ENCODE data around the gene KRTAP5-6.

Gene KRTAP5-6

DNA sequence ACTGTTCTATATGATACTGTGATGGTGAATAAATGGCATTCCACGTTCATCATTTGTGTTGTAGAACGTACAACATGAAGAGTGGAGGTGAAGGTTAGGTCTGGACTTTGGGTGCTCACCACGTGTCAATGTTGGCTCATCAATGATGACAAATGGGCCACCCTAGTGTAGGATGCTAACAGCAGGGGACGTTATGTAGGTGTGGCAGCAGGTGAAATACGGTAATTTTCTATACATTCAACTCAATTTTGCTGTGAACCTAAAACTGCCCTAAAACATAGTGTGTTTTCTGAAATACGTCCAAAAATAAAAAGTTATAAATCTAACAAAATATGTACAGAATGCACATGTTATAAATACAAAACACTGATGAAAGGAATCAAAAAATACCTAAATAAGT is 6.2 kb downstream of the KRTAP5-6 start:
- DNase-seq, result no peak

DNA sequence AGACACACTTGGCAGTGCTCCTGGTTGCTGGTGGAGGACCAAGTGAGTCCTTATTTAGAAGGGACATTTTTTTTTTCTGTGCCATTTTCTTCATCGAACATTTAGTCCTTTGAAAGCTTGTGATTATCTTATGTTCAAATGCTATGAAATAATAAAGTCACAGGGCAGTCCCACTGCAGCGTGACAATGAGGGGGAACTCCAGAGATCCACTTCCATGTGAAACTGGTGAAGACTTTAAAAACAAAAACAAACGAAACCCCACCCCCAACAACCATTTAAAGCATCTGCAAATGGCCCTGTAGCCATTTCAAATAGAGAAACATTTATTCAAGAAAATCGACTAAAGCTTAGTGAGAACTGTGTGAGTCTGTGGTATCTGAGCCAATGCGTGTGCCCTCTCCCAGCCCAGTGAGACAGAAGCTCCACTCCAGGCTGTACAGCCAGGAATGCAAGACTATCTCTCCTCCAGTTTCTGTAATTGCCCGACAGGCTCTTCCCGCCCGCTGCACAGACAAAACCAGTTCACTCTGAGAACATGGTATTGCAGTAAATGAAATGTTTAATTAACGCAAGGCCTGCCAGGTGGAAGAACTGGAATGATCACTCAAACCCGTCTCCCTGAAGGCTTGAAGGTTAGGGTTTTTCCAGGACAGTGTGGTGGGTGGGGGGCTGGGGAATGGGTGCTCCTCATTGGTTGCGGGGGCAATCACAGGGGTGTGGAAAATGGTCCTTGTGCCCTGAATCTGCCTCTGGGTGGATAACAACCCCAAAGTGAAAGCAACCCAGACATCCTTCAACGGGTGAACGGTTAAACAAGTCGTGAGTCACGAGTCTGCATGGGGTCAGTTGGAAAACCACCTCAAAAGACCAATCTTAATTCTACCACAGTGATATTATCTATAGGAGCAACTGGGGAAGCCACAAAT is 8.4 kb downstream of the KRTAP5-6 start:
- DNase-seq, result no peak

DNA sequence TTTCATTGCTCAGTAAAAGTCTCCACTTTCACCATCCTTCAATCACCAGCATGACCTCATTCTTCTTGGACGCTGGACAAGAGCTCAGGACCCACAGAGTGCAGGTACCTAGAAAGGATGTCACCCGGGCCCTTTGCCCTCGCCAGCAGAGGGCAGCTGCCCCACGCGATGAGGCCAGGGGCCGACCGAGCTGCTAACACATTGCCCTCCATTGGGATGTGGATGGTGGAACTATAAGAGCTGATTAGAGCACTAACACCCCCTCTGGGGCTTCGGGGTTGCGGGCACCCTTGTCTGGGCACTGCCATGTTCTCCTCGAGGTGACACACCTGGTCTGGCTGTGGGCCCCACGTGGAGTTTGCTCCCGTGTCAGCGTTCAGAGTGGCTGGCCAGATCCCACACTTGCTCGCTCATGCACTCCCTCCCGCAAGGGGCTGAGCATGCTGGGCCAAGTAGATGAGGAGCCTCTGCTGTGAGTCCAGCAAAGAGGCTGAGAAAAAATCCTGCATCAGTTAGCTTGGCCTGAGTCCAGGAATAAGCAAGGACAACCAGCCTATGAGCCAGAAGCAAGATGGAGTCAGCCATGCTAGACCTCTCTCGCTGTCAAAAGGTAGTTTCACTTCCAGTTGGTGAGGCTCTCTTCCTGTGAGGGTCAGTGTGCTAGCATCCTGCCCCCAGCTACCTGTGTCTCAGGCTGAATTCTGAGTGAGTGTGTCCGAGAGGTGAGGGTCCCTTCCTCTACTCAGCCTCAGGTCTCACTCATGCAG is 9.8 kb downstream of the KRTAP5-6 start:
- DNase-seq, result no peak

DNA sequence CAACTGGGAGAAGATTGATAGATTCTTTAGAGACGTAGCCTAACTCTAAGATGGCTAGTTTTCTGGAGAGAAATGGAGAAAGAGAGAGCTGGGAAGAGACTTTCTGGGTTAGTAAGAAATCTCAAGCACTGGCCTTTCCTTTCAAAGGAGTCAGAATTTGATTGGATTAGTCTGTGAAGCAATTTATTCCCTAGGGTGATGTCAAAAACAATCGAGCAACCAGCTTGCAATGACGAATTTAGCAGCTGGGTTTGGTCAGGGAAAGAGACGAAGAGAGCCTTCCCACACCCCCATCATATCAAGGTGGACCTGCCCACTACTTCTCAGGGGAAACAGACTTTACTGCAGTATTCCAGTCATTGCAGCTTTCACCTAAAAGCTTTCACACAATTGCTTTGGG is 10.8 kb downstream of the KRTAP5-6 start:
- no peak for DNase-seq

GRCh38 chr11:1708716-1709115 is 11.7 kb downstream of the KRTAP5-6 start:
- DNase-seq, result no peak

- DNase-seq, result no peak
These were observed 18.2 kb downstream of the KRTAP5-6 start for GRCh38 chr11:1714908-1715885.

- no peak for DNase-seq
These were observed 20.8 kb downstream of the KRTAP5-6 start for GRCh38 chr11:1717745-1718144.

DNA sequence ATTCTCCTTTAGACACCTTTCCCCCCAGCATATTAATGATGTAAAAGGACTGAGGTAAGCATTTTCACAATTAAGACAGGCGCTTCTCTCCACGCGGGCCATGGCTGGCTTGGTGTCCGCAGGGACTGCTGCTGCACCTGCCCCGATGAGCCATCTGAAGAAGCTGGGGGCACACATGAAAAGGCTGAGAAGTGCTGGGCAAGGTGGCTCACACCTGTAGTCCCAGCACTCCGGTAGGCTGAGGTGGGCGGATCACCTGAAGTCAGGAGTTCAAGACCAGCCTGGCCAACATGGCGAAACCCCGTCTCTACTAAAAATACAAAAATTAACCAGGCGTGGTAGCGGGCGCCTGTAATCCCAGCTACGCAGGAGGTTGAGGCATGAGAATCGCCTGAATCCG is 21.3 kb downstream of the KRTAP5-6 start:
- no peak for DNase-seq

GRCh38 chr11:1719781-1720180 is 22.8 kb downstream of the KRTAP5-6 start:
- no peak for DNase-seq

DNA sequence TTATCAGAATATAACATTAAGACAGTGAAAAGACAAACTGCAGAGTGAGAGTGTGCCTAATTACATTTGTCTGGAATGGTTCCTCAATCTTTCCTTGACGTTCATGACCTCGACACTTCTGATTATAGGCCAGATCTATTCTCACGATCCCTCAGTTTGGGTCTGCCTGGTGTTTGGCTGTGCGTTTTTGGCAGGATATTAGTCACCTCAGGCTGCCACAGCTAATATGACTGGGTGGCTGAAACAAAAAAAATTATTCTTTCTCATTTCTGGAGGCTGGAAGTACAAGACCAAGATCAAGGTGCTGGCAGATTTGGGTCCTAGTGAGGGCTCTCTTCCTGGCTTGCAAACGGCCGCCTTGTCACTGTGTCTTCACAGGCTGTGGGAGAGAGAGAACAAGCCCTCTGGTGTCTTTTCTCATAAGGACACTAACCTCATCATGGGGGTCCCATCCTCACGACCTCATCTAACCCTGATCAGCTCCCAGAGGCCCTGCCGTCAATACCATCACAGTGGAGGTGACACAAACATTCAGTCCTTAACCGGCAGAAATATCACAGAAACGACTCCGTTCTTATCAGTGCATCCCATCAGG is 30.2 kb downstream of the KRTAP5-6 start:
- DNase-seq, result no peak

DNA sequence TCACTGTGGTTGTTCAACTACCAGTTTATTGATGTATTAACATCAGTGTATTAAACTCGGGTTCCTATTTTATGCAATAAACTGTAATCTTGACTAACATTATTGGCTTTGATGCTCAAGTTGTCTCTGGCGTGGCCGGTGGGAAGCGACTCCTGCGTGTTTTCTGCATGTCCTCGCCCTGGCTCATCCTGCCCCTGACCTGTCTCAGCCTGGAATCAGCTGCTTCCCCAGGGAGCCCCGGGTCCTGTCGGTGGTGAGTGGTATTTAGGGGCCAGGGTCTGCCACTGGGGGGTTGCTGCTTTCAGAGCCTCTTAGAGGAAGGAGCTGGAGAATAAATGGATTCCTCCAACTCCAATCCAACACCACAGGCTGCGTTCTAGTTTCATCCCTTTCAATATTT is 30.9 kb downstream of the KRTAP5-6 start:
- no peak for DNase-seq

GRCh38 chr11:1728301-1728700 is 31.3 kb downstream of the KRTAP5-6 start:
- no peak for DNase-seq

DNA sequence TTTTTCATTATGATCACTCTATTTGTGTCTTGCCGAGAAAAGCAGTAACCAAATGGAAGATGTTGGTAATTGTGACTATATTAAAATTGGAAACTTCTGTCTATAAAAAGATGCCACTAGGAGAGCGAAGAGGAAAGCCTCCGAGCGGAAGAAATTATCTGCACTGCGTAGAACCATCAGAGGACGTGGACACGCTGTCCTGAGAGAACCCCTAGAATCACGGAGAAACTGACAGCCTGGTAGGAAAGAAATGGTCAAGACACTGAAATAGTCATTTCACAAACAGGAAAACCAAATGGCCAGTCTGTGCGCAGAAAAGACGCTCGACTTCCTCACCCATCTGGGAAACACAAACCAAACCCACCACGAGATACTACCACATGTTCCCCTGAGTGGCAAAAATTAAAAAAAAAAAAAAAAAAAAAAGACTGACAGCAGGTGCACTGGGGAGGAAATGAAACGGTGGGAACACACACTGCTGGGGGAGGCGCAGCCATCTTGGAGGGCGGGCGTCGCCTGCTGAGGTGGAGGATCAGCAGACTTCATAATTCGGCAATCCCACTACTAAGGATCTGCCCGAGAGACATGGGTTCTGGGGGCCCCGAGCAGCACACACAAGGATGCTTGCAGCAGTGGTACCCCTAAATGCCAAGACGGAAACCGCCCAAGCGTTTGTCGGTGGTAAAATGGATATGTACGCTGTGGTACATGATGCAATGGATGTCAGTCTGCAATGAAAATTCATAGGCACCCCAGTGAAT is 32.1 kb downstream of the KRTAP5-6 start:
- DNase-seq, result no peak

GRCh38 chr11:1729692-1730011 is 32.7 kb downstream of the KRTAP5-6 start:
- no peak for DNase-seq

GRCh38 chr11:1730059-1730629 is 33.1 kb downstream of the KRTAP5-6 start:
- no peak for DNase-seq

- DNase-seq, result no peak
These were observed 34.6 kb downstream of the KRTAP5-6 start for GRCh38 chr11:1731451-1732059.

GRCh38 chr11:1732418-1733008 is 35.5 kb downstream of the KRTAP5-6 start:
- DNase-seq, result no peak

DNA sequence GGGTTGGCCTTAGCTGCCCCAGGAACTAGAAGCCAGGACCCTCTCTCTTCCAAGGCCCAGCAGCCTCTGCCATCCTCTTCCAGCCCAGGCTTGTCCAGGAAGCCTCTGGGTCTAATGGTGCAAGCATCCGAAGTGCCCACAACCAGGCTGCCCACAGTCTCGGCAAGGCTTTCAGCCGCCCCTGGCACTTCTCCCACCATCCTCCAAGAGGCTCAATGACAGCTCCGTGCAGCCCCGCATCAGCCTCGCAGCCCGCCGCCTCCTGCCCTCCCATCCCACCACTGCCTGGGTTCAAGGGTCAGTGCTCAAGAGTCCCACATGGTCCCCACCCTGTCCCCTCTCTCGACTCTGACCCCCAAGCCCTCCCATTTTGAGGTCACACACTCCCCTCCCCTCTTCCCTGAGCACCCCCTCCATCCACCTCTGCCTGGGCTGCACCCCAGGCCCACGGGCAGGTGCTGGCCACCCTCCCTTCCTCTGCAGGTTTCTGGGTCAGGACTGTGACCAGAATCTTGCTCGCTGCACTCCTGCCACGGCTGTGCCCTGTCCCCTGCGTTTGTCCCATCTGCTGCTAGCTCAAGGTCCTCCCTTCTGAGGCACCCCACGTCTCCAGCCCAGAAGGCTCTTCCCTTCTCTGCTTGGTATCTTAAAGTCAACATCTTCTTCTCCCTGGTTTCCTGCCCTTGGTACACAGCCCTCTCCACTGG is 36.2 kb downstream of the KRTAP5-6 start:
- DNase-seq, result no peak

- DNase-seq, result no peak
These were observed 37.0 kb downstream of the KRTAP5-6 start for GRCh38 chr11:1733716-1734640.
